GM12892 (cell line): ENCODE measurements around the gene PCSK9.

Experiments used
- DNase-seq: peaks from one replicate; pipeline ENCODE4 v3.0.0; 2011; ENCODE audit not compliant: insufficient read length
- FAIRE-seq: peaks from 2 replicates; lab custom pipeline; 2011; peaks lifted over from hg19 to GRCh38; lab: Jason Lieb, UNC
- POLR2A ChIP-seq: IDR thresholded peaks from 2 replicates; pipeline ENCODE4 v1.6.1; 2011; ENCODE audit warnings: low read depth, low read length, control low read depth
- POLR2AphosphoS5 ChIP-seq: IDR thresholded peaks from 2 replicates; pipeline ENCODE4 v1.6.1; 2011; ENCODE audit warnings: low read depth, low read length, control low read depth
- TAF1 ChIP-seq: IDR thresholded peaks from 2 replicates; pipeline ENCODE4 v1.6.1; 2011; ENCODE audit warnings: low read depth, mild to moderate bottlenecking, control low read depth, low read length, borderline replicate concordance

The PCSK9 gene

DNA sequence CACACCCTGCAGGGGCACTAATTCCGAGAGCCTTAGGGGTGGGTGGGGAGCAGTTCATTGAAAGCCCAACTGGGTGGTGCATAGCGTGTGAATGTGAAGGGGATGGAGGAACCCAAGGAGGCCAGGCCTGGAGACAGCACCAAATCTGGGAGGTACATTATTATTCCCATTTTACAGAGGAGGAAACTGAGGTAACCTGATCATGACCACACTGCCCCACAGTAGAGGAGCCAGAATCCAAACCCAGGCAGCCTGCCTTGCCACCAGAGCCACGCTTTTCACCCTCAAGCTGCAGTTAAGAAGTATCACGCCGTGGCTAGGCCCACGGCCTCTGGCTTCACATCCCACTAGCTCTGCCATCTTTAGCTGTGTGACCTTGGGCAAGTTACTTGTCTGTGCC is 41.2 kb upstream of the PCSK9 start:
- FAIRE-seq (peak; percentile 48), DNase-seq (no peak)
- TF ChIP-seq TAF1: no peak
- TF ChIP-seq POLR2AphosphoS5: no peak
- TF ChIP-seq POLR2A: no peak

DNA sequence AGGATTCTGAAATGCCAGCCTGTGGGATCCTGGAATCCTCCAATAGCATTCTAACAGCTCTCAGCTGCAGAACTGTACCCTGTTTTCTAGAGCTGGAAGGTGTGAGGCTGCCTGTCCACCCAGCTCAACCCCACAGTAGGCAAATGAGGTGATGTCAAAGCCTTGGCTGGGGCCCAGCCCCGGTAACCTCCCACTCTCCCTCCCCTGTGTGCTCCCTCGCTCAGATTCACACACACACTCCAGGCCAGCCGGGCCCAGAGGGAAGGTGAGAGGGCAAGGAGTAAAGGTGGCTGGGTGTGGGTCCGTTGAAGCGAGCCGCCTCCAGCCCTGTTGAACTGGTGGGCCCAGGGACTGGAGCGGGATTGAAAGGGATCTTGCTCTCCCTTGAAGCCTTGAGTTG is 40.7 kb upstream of the PCSK9 start, which contains the start of gene BSND:
Gene BSND, plus strand, starts transcription at position 257 of the 400 bp plus-strand sequence. CDS start 254 bp downstream, outside the sequence.
- DNase-seq (peak; percentile 42), FAIRE-seq (peak; percentile 70)
- TF ChIP-seq POLR2A: no peak
- no peak for TF ChIP-seq POLR2AphosphoS5
- TF ChIP-seq TAF1: no peak

DNA sequence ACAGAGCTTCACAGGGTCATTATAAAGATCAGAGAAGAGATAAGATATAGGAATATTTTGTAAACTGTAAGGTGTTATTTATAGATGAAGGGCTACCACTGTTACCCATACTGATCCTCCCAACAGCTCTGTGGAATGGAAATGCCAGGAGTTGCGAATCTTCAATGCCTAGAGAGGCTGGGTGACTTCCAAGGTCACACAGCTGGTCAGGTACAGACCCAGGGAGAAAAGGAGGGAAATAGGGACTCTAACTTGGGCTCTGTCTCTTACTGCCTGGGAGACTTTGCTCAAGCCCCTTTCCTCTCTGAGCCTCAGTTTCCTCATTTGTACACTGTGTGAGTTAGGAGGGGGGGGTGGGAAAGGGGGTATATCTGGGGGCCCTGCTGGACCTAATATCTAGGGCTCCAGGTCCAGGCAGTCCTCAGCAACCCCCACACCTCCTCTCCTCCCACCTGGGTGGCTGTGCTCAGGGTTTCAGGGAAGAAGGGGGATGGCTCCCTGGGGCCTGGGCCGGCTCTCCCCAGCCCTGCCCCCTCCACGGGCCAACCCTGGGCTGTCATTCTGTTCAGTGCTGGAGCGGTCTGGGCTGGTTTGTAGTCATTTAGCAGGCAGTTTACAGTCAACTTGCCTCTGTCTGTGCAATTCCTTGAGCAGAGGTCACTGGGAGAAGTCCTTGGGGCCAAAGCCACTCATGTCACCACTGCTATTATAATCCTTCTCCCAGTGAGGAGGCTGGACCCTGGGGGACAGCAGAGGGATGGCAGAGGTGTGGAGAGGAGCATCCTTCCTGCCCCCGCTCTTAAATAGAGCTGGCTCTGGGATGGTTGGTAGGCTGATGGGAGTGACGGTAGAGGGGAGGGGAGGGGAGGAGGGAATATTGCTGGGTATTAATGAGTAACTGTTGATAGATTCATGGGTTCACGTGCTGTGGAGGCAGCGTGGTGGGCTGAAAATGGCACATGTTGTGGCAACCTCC is 39.0 kb upstream of the PCSK9 start:
- DNase-seq (no peak), FAIRE-seq (no peak)
- TF ChIP-seq POLR2AphosphoS5 (no peak), TAF1 (no peak), POLR2A (no peak)

DNA sequence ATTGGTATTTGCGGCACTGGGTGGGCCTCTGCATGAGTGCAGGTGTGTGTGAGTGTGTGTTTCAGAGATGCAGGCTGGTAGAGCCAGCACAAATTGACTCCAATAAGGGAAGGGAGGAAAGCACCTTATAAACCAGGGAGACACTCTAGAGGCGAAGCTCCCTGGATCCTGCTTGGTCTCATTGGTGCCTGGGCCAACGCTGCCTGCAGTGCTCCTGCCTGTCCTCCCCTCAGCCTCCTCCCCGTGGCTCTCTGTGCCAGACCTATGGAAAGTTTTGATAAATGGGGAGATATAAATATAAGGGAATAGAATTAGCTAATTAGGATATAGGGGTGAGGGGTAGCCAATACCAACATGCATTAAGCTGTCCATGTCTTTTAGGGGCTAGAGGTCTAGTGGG is 38.0 kb upstream of the PCSK9 start:
- no peak for DNase-seq
- FAIRE-seq: no peak
- no peak for TF ChIP-seq POLR2AphosphoS5
- no peak for TF ChIP-seq TAF1
- no peak for TF ChIP-seq POLR2A

DNA sequence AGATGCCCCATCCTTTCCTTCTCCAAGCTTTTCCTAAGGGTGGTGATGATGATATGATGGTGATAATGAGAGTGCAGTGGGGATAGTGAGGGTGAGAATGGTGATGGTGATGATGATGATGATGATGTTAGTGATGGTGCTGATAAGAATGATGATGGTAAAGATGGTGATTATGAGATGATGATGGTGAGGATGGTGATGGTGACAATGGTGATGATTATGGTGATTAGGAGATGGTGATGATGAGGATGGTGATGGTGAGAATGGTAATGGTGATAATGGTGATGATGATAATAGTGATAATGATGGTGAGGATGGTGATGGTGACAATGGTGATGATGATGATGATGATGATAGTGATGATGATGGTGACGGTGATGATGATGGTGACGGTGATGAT is 36.7 kb upstream of the PCSK9 start:
- DNase-seq: no peak
- FAIRE-seq: no peak
- TF ChIP-seq POLR2AphosphoS5: no peak
- TF ChIP-seq POLR2A: no peak

DNA sequence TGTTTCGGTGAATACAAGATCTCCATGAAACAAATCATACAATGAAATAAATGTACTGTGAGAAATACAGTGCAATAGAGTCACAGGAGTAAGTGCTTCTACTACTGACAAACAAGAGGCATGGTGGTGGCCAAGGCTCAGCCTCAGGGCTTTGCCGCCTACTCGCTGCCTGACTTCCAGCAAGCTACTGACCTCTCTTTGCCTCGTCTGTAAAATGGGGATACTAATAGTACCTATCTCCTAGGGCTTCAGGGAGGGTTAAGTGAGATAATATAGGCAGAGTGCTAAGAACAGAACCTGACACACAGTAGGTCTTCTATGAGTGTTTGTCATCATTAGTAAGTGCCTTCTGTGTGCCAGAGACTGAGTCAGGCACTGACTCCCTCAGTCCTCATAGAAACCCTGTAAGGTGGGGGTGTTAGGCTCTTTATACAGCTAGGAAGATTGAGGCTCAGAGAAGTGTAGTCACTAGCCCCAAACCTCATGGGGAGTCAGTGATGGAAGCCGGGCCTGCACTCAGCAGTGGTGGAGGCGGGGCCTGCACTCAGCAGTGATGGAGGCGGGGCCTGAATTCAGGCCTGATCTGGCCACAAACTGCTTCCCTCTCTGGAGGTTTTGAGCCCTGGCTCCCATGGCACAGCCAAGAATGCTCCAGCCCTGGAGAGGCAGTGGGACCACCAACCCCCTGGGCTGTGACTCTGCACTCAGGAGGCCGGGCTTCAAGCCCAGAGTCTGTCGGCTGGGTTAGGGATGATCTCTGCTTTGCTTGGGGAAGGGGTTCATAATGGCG is 33.8 kb upstream of the PCSK9 start:
- no peak for FAIRE-seq
- DNase-seq: no peak
- no peak for TF ChIP-seq POLR2AphosphoS5
- TF ChIP-seq POLR2A: no peak
- no peak for TF ChIP-seq TAF1

DNA sequence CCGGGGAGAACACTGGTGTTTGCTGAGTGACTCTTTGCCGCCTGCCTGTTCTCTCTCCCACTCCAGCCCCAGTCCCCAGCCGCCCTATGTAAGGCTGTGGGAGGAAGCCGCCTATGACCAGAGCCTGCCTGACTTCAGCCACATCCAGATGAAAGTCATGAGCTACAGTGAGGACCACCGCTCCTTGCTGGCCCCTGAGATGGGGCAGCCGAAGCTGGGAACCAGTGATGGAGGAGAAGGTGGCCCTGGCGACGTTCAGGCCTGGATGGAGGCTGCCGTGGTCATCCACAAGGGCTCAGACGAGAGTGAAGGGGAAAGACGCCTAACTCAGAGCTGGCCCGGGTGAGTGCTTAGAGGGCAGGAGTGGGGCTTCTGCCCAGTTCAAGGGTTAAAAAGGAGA is 32.4 kb upstream of the PCSK9 start:
- TF ChIP-seq POLR2AphosphoS5 (no peak), POLR2A (no peak), TAF1 (no peak)
- DNase-seq (no peak), FAIRE-seq (no peak)

DNA sequence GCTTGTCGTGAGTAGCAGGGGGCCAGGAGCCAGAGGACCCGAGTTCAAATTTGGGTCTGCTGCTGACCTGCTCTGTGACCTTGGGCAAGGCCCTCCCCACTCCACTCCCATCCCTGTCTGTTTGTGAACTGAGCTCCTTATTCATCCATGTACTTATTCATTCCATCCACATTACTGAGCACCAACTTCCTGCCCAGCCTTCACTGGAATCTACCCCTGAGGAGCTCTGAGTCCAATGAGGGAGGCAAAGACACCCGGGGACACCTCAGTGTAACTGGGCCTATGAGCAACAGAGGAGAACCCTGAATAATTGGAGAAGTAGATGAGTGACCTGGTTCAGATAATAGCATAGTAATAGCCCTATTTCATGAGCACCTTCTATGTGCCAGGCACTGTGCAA is 31.7 kb upstream of the PCSK9 start:
- FAIRE-seq (no peak), DNase-seq (no peak)
- TF ChIP-seq TAF1 (no peak), POLR2AphosphoS5 (no peak), POLR2A (no peak)

DNA sequence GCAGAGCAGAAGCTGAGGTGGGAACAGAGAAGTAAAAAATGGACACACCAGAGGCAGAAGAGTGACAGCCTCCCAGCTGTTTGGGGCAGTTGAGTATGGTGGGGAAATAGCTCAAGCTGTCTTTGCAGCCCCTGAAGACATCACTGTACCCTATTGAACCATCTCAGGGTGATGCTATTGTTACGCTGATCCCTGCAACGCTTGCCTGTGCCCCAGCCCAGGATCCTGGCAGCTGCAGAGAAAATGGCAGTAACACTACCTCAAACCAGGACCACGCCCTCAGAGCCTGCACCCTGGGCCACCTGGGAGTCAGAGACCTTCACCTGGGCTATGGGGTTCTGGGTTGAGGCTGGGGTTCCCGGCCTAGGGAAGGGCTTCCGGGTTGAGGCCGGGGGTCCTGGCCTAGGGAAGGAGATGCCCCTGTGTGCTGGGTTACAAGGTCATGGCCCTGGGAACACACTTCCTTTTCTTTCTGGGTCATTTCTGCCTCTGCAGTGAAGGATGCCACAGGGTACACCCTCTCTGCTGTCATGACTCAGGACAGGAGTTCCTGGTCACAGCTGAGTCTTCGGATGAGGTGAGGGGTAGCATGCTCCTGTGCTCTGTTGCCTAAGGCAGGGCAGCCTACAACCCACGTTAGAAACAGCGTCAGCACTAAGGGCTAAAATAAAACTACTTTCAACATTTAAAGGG is 29.0 kb upstream of the PCSK9 start:
- FAIRE-seq: no peak
- no peak for DNase-seq
- no peak for TF ChIP-seq TAF1

DNA sequence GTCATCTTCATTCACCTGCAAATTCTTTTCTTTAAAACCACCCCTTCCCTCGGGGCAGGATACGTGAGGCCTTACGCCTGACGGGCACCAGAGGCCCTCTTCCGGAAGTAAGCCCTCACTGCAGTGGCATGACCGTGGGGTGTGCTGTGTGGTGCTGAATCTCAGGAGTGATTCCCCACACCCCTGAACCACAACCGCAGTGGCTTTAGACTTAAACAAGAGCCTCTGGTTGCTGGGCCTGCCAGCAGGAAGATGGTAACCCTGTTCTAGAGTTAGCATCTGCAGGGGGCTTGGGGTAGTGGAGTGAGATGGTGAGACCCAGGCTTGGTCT is 28.5 kb upstream of the PCSK9 start:
- FAIRE-seq (no peak), DNase-seq (no peak)
- TF ChIP-seq TAF1: no peak
- no peak for TF ChIP-seq POLR2AphosphoS5
- no peak for TF ChIP-seq POLR2A

DNA sequence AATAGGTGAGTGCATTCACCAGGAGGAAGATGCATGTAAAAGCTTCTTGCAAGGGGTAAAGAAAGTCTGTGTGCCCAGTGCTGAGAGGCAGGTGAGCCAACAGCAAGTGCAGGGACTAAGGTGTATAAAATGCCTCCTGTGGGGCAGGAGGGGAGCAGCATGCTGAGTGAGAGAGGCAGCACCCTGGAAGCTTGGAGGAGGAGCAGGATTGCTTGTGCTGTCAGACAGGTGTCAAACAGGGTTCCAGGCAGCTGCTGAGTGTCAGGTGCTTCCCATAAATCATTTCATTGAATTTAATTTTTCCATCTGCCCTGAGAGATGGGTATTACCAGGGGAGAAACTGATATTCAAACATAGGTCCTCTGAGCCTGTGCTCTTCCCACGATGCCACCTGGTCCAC is 26.7 kb upstream of the PCSK9 start:
- FAIRE-seq: no peak
- DNase-seq: no peak

DNA sequence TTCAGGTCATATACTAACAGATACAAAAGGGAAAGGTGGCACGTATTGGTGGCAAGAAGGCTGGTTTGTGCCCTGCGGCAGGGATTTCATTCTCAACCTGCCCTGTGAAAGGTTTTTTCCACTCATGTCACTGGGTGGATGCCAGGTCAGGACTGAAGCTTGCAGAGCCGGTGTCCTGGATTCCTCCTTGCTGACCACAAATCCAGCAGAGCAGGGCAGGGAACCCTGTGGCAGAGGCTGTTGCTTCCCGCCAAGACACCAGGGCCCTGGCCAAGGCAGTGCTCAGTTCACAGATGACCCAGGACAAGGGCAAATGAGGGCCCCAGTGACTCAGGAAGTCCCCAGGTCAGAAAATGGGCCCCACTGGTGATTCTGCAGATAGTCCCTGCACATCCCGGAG is 24.2 kb upstream of the PCSK9 start:
- FAIRE-seq (no peak), DNase-seq (no peak)
- TF ChIP-seq POLR2A (no peak), POLR2AphosphoS5 (no peak), TAF1 (no peak)

More for the DNA sequence above, 26.7 kb upstream of the PCSK9 start:
- TF ChIP-seq POLR2AphosphoS5: no peak
- TF ChIP-seq TAF1: no peak
- no peak for TF ChIP-seq POLR2A
